AG09319 (cell line): ENCODE data around the gene PRF1.

Source experiments
- DNase-seq: peaks from one replicate; pipeline ENCODE4 v3.0.0-alpha.2; 2010; ENCODE audit warnings: low read depth; ENCODE audit errors: extremely low read depth
- TF ChIP-seq, protein P1 (sequence below): IDR thresholded peaks from 2 replicates; pipeline ENCODE4 v1.5.1; 2011; ENCODE audit warnings: low read depth, mild to moderate bottlenecking, inconsistent platforms, low read length, moderate library complexity

PRF1 gene

DNA sequence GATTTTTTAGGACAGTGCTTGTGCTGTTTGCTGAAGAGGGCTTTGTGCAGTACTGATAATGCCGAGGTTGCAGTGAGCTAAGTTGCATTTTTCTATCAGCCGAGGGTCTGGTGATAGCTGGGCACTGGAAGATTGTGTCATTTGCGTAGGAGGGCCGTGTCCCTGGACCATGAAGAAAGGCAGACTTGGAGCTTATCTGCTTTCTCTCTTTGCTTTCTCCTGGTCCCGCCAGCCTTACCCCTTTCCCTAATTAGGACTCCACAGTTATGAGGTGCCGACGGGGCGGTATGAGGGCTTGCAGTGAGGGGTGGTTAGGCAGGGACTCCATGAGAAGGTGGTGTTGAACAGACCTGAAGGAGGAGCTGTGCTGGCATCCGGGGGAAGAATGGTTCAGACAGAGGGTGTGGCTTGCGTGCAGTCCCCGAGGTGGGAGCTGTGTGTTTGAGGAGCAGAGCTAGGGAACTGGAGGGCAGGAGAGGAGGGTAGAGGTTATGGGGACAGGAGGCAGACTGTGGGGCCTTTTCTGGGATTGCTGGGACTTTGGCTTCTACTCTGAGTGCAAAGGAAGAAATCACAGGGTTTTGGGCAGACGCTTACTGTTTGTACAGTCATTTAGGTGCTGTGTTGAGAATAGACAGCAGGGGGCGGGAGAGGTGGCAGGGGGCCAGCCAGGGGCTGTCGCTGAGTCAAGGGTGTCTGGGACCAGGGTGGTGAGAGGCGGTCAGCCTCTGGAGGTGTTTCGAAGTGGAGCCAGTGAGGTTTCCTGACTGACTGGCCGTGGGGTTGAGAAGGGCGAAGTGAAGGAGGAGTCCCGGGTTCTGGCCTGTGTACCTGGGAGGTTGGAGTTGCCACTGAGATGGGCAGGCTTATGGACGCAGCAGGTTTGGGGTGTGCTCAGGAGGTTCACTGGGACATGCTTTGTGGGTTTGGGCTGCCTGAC lies 43.4 kb downstream of the PRF1 start:
- DNase-seq = no peak
- TF ChIP-seq, protein P1, sequence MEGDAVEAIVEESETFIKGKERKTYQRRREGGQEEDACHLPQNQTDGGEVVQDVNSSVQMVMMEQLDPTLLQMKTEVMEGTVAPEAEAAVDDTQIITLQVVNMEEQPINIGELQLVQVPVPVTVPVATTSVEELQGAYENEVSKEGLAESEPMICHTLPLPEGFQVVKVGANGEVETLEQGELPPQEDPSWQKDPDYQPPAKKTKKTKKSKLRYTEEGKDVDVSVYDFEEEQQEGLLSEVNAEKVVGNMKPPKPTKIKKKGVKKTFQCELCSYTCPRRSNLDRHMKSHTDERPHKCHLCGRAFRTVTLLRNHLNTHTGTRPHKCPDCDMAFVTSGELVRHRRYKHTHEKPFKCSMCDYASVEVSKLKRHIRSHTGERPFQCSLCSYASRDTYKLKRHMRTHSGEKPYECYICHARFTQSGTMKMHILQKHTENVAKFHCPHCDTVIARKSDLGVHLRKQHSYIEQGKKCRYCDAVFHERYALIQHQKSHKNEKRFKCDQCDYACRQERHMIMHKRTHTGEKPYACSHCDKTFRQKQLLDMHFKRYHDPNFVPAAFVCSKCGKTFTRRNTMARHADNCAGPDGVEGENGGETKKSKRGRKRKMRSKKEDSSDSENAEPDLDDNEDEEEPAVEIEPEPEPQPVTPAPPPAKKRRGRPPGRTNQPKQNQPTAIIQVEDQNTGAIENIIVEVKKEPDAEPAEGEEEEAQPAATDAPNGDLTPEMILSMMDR = peak; percentile 54

DNA sequence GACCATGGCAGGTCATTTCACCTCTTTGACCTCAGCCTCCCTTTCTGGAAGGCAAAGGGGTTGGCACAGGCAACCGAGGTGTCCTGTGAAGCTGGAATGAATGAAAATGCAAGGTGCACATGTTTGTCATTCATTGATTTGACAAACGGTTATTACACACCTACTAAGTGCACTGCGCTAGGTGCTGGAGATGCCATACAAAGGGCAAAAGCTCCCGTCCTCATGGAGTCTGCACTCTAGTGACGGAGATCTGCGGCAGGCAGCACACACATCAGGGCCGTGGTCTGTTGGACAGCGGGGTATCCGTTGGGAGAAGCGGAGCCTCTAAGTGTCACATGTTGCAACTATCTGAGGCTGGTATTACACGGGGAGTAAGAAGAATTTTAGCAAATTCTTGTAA lies 44.2 kb downstream of the PRF1 start:
- TF ChIP-seq, protein P1 = no peak
- no peak for DNase-seq

DNA sequence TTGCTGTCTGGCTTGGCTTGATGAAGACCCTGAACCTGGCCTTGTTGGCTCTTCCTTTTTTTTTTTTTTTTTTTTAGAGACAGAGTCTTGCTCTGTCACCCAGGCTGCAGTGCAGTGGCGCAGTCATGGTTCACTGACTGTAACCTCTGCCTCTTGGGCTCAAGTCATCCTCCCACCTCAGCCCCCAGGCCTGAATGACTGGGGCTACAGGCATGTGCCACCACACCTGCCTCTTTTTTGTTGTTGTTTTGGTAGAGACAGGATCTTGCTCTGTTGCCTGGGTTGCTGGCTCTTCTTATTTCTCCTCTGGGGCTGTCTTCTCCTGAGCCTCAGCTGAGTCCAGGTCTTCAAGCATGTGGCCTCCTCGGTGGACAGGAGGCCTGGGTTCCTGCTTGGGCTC lies 44.7 kb downstream of the PRF1 start:
- TF ChIP-seq, protein P1 = no peak
- DNase-seq = no peak

DNA sequence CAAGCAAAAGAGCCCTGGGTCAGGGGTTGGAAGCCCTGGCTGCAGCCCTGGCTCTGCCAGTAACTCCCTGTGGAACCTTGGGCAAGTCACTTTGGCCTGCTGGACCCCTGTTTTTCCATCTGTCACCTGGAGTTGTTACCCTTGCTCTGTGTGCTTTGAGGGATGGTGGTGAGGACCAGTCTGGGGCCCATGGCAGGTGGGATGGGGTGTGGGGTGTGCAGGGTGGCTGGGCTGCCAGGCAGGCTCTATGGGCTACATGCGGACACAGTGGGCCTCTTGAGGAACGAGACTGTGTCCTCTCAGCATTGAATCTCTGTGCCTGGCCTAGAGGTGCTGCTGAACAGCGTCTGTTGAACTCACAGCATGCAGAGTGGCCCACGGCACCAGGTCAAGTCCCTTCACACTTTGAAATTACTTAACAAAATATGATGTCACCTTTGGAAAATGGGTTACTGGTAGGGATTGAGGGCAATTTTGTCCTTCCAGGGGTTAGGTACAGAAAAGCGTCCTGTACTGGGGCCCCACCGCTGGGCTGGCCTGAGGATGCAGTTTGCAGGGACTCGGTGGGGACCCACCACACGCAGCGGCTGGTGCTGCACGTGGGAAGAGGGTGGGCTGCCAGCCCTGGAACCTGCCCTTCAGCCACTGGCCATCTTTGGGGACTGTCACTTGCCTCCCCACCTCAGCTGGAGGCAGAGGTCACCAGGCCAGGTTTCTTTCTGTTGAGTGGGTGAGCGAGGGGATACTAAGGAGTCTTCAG lies 45.3 kb downstream of the PRF1 start:
- TF ChIP-seq, protein P1 = no peak
- no peak for DNase-seq

DNA sequence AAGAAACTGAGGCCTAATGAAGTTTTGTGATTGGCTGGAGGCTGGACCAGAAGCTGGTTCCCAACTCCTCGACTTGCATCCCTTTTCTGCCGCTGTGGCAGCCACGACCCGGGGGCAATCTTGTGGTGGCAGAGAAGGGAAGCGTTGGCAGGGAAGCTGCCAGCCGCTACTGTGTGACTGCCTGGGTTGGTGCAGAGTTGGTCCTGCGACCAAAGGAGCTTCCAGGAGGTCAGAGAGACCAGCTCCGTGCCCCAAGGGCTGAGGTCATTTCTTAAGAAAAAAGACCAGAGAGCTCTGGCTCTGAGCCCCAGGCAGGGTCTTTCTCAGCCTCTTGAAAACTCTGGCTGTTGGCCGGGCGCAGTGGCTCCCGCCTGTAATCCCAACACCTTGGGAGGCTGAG lies 47.2 kb downstream of the PRF1 start:
- DNase-seq = no peak
- TF ChIP-seq, protein P1 = no peak

DNA sequence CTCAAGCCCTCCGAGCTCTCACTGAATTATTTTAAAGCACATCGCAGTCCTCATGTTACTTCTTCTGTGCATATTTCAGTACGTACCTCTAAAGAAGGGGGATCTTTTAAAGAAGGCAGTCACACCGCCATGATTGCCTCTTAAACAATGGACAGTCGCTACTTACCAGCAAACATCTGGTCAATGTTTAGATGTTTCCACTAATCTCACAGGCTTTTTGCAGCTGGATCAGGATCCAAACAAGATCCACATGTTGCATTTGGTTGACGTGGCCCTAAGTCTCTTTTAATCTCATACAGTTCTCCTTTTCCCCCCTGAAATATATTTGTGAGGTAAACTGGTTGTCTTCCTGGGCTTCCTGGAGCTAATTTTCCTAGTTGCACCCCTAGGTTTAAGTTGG lies 50.0 kb downstream of the PRF1 start:
- no peak for DNase-seq
- TF ChIP-seq, protein P1 = no peak

DNA sequence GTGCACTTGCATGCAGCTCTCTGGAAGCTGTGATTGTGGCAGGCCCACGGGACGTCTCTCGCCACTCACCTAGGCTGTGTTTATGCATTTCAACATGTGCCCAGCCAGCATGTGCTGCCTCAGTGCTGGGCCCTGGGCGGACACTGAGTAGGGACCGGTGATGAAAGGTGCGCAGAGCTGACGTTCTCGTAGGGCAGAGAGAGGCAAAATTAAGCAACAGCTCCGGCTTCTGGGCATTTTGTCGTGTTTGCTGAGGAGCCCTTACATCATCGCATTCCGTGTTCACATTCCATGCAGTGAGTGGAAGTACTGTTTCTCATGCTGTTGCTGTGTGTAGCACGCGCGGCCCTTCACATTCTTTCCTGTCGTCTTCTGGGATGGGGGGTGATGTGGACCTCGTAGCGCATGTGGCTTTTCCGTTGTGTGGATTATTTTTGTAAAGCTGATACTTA lies 50.5 kb downstream of the PRF1 start:
- DNase-seq = peak; percentile 76
- TF ChIP-seq, protein P1 = no peak
